GM18517 (cell line): ENCODE measurements around the gene KRTAP5-1.

Experiments used
- ATAC-seq: cut with Tn5 transposase; IDR thresholded peaks from one replicate; pipeline ENCODE4 v1.9.1; 2021; ENCODE audit warnings: mild to moderate bottlenecking, moderate library complexity; ENCODE audit not compliant: unreplicated experiment

KRTAP5-1 gene

GRCh38 chr11:1545432-1545831 lies 39.7 kb downstream of the KRTAP5-1 start:
- no peak for ATAC-seq

- no peak for ATAC-seq
Observed at GRCh38 chr11:1544536-1544935, 40.5 kb downstream of the KRTAP5-1 start.

- ATAC-seq = no peak
Observed at GRCh38 chr11:1543606-1544263, 41.3 kb downstream of the KRTAP5-1 start.

GRCh38 chr11:1542267-1542666 lies 42.8 kb downstream of the KRTAP5-1 start:
- no peak for ATAC-seq

- no peak for ATAC-seq
Observed at GRCh38 chr11:1541474-1542204, 43.4 kb downstream of the KRTAP5-1 start.

GRCh38 chr11:1540074-1540473 lies 45.0 kb downstream of the KRTAP5-1 start:
- no peak for ATAC-seq

GRCh38 chr11:1538153-1538552 lies 46.9 kb downstream of the KRTAP5-1 start:
- no peak for ATAC-seq

- no peak for ATAC-seq
Observed at GRCh38 chr11:1536065-1536843, 48.8 kb downstream of the KRTAP5-1 start.

- no peak for ATAC-seq
Observed at GRCh38 chr11:1534682-1535081, 50.4 kb downstream of the KRTAP5-1 start.
